ENCODE measurements around the gene MFN1.

MFN1 gene

DNA sequence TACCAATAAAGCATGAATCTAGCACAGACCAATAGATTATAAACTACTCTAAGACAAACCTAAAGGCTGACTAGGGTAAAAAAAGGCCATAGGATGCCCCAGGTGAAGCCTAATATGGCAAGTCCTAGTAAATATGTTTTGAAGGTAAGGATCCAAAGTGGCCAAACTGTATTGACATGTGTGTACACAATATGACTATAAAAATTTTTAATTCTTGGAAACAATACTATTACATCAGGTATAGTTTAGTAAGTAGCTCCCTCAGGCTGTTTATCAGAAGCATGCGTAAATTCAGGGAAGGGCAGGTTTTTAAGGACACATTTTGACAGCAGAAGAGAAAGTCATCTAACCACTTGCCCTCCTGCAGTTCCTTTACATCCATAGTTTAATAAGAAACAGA, 84.9 kb downstream of the MFN1 start:
- DNase-seq, result no peak

DNA sequence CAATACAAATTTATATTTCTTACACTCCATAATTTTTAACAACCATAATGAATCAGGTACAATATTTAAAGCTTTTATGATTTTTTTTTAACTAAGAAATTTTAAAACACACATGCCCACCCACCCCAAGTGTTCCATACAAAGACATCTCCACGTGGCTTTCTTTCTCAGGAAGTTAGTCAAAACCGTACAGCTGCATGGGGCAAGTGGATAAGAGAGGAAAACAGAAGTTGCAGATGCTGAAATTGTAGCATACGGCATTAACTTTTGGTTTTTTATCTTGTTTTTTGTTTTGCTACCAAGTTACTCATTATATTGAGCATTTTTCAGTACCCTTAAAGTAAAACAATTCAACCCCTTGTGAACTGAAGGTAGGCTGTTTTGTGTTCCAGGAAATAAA, 89.0 kb downstream of the MFN1 start:
- peak; percentile 50 for DNase-seq

DNA sequence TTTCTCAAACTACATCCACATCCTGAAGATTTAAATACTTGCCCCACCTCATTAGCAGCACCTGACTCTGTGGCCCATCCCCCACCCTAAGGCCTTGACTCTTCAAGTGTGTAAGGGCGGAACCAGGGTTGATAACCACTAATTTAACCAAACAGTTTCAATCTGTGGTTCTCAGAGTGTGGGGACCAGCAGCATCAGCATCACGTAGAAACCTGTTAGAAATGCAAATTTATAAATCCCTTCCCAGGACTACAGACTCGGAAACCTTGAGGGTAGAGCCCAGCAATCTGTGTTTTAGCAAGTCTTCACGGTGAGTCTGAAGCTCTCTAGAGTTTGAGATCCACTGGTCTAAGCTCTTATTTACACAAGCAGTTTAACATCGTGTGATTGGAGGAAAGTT, 91.3 kb downstream of the MFN1 start:
- DNase-seq, result no peak

All from OCI-M1 (cell line).